Inferior parietal cortex (tissue), 1 donor: ENCODE measurements around the gene LMCD1.

Experiments used
- DNase-seq: peaks from one replicate; pipeline ENCODE4 v3.0.0-alpha.2; 2016; ENCODE audit errors: extremely low spot score

LMCD1 gene, protein sequence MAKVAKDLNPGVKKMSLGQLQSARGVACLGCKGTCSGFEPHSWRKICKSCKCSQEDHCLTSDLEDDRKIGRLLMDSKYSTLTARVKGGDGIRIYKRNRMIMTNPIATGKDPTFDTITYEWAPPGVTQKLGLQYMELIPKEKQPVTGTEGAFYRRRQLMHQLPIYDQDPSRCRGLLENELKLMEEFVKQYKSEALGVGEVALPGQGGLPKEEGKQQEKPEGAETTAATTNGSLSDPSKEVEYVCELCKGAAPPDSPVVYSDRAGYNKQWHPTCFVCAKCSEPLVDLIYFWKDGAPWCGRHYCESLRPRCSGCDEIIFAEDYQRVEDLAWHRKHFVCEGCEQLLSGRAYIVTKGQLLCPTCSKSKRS

DNA sequence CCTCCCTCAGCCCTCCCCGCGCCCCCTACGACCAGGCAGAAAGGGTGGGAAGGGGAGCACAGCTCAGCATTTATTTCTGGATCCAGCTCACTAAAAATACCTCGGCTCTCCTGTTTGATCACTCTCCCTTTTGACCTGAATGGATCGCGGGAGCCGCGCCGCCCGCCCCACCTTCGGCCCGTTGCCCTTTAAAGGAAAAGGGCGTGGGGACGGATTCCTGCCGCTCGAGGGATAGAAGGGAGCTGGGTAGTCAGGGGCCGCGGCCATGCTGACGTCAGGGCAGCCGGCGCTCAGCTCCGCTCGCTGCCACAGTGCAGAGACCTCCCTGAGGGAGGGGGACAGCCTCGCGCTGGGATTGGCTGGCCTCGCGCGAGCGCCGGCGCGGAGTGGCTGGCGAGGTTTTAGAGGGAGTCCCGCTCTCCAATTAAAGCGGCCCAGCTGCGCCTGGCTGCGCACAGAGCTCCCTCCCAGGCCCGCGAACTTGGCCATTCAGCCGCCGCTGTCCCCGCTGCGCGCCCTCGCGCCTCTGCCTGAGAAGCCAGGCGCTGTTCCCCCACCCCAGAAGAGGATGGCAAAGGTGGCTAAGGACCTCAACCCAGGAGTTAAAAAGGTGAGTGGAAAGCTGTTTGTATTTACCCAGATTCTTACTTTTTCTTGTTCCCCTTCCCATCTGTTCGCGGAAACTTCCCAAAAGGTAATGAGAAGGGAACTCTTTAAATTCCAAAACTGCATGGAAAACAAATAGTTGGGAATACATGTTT, at the start of gene LMCD1:
LMCD1 (plus strand) TSS at position 453 of the 761 bp plus-strand sequence; CDS start at position 569, 116 bp downstream.
- DNase-seq = peak; percentile 95

DNA sequence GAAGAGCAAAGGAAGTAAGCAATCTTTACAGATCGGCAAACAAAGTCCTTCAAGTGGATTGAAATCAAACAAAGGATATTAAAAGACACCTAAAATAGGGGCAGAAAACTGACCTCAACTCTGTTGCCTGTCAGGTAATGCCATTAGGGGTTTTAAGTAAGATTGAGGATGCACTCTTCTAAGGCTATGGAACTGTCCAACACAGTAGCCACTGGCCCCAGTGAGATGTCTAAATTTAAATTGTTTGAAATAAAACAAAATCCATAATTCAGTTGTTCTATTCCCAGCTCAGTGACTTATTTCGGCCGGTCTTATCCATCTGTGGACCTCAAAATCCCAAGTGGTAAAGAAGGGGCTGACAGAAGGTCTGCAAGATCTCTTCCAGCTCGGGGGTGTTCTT, 49.5 kb upstream of the LMCD1 start:
- DNase-seq = no peak

DNA sequence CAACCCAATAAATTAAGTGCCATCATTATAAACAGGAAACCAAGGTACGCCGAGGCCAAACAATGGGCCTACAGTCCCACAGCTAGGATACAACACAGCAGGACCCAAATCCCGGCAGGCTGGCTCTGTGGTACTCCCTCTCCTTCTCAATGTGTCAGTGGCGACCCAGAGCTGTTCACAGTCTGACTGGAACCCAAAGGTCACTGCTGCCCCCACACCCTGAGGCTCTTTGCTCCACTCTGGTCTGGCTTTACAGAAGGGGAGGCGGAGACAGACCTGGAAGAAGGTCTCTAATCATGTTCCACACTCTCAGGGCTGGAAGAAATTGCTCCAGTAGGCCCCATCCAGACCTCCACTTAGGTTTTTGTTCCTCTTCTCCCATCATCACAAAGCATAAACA, 48.5 kb upstream of the LMCD1 start:
- no peak for DNase-seq

DNA sequence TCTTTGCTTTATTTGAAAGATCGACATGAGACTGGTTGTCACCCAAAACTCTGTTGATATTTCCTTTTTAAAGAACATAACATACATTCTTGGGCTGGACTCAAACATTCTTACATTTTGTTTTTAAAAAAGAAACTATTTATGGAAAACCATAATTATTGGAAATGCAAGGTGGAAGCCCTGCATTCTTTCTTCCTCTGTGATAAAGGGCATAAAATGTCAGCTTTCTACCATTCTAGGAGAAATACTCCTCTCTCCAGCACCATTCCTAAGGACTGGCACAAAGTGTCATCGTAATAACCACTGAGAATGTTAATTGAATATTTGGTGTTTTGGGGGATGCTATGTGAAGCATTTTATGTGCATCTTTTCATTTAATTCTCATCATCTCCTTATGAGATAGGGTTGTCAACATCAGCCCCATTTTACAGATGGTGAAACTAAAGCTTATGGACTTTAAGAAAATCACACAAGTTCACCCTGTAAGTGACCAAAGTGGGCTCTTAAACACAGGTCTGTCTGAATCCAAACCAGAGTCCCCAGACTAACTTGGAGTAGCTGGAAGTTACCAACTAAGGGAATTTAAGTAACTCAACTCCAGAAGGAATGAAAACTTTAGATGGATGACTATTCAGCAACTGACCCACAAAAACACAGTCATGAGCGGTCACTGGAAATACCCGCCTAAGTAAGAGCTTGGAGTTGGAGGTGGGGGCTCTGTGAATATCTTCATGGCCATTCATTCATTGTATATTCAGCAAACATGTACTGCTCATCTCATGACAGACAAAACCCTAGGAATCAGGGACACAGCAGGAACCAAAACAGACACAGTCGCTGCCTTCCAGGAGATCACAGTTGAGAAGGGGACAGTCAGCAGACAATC, 45.9 kb upstream of the LMCD1 start:
- DNase-seq = no peak

DNA sequence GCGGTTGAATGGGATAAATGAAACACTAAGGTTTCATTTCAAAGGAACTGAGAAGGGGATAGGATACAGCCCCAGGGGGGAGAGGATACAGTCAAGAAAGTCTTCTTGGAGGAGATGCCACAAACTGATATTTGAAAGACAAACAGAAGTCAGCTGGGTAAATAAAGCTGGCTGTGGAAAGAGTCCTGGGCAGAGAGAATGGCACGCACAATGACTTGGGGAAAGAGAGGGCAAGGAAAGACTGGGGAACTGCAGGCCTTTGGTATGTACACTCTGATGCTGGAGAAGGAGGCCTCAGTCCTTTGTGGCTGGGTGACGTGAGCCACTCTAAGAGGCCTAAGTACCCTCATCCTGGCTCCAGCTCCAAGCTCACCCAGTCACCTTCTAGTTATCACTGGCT, 45.2 kb upstream of the LMCD1 start:
- DNase-seq = no peak

DNA sequence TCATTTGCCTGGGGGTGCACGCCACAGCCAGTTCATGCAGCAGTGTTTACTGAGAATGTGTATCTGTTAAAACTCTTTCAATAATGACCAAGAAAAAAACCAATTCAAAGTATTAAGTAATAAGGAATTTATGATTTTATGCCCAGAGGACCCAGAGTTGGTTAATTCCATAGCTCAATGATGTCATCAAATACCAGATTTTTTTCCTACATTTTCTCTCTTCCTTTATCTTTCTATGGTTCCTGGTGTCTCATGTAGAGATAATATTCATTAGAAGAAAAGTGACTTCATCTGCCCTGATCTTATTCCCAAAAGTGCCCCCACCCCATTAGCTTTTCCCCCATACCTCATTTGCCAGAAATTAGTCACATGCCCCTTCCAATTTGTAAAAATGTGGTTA, 44.6 kb upstream of the LMCD1 start:
- no peak for DNase-seq

DNA sequence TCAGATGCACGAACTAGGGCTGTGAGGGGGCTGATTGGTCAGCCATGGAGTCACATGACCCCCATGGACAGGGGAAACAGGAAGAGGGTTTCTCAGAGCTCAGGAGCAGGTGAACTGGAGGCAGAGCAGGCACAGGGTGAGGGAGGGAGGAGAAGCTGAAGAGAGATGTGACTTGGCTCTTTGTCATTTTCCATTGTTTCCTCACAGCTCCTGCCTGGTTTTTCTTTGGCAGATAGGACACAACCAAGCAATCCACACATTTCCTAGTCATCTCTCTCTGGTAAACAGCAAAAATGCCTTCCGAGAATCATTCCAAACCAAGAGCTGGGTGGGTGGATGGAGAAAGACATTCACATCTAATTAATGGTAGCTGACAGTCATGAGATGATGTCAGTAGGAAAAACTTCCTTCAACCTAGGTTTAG, 43.4 kb upstream of the LMCD1 start:
- DNase-seq = no peak

DNA sequence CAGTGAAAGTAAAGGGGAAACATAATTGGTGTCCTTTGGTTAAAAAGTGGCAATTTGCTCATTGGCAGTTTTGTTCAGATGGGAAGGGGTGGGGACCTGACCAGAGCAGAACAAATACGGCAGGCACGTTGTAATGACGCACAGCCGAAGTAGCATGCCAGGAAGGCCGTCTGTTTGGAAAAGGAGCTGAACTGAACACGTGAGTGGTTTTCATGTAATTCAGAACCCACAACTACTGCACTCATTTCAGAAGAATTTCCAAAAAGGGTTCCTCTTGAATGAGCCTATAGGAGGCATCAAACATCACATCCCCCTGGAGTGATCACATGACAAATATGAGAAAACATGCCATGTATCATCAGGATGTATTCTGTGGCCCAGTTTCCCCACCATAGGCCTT, 42.9 kb upstream of the LMCD1 start:
- no peak for DNase-seq

DNA sequence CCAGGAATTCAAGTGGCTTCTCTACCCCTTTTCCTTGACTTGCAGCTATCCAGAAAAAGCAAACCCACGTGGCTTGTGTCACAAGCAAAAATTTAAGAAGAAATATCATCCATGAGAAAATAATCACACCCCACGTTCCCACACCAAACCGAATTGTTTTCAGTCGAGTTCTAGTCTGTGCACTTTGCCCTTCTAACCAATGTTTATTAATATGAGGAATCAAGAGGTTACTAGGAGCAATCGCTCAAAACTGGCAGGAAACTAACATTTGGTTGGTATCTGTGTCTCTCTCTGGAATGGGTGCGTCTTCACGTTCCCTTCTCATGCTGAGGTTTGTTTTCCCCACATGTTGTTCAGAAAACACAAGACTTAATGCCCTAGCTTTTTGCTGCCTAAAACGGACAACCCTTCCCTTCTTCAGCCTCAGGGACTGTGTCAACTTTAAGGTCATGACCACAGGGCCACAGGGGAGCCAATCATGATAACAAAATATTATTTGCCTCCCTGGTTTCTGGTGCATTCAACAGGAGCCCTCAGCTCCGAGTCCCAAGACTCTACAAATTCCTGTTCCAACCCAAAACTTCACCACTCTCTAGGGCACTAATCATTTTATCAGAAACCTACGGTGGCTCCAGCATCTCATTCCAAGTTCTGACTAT, 41.4 kb upstream of the LMCD1 start:
- no peak for DNase-seq

DNA sequence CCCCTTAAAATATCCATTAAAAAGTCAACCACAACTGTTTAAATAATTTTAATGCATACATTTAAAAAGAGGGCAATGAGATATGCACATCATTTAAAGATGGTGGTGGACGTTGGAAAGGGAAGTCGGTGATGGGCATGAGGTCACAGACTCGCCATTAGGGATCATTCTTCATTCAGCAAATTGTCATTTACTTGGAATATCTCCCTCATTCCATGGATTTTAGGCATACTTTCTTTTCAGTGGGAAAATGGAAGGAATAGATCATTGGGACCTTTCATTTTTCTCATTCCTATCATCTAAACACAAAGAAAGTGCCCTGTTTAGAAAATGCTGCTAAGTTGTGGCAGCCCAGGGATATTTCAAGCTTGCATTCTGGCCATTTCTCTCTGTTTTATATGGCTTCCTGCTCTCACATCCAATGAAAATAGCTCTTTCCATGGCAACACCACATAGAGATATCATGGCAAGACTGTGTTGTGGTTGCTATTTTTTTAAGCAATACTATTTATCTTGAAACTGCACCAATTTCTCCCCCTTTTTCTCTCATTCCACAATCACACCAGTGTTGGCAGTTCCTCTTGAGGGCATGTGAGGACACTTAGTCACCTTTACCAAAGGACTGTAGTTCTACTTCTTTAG, 40.7 kb upstream of the LMCD1 start:
- no peak for DNase-seq

DNA sequence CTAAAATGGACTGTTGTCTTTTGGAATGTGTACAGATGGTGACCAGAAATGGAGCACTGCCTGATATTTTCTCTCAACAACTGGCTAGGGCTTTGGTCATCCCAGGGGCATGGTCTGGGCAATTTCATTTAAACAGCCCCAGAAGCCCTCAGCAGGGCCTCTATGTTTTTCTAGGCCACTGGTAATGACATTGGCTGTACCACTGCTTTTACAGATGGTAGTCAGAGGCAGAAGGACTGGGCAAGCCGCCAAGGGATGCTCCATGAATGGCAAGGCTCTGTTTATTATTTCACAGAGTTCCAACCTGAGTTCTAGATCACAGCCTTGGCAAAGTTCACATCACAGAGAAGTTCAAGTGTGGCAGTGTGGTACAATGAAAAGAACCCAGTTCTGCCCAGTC, 37.0 kb upstream of the LMCD1 start:
- no peak for DNase-seq

DNA sequence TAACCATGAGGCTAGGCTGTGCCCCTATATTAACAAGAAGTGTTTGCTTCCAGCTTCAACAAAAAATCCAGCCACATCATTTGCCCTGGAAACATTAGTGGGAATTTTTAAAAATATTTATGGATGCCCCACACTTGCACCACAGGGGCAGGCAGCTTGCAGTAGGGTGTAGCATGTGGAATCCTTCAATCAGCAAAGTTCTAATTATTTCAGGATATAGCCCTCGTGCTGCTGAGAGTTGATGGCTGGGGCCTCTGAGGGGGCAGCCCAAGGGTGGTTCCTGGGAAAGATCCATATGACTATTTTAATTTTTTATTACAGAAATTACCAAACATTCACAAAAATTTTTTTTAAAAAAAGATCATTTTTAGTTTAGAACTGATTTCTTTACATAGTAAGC, 35.1 kb upstream of the LMCD1 start:
- DNase-seq = no peak

DNA sequence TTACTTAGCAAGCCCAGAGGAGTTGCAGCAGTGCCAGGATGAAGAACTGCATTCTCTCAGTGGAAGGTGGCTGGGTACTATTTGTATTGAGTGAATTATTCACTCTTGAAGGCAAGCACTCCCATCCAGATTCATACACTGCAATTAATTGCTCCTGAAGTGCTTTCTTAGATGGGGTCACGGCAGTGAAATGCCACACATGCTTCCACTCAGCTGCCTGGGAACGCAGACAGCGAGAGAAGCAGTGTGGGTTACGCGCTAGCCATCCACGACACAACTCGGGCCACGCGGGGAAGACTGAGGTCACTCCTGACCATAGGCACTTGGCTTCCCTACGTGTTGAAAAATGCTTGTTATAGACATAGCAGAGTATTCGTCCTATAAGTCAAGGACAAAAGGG, 30.8 kb upstream of the LMCD1 start:
- no peak for DNase-seq

DNA sequence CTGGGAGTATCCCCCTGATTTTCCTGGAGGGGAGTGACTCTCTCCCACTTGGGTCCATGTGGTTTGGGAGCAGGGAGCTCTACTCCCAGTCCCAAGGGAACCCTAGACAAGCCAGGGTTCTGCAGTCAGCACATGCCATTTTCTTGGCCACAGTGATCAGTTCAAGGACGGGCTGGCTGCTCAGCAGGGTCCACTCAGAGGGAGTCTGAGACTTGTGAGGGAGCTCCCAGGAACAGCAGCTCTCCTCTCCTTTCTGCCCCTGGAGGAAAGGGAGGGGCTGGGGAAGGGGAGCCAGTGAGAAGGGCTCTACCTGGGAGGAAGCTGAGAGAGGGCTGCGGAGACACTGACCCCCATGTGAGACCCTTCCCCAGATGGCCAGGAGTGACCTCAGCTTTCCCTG, 29.1 kb upstream of the LMCD1 start:
- DNase-seq = no peak

DNA sequence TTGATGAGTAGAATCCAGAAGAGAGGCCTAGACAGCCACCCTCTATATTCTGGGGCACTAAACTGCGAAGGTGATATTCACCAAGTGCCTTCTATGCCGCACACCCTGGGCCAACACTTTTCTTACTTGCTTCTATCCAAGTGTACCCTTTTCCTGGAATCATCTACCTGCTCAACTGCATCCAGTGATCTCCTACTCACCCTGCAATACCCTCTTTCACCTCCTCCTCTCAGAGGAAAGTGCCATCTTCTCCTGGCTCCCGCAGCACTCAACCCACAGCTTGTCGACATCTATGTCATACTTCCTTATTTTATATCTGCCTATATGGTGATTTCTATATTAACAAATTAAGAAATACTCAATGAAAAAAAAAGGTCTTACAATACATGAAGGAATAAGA, 28.6 kb upstream of the LMCD1 start:
- DNase-seq = no peak

DNA sequence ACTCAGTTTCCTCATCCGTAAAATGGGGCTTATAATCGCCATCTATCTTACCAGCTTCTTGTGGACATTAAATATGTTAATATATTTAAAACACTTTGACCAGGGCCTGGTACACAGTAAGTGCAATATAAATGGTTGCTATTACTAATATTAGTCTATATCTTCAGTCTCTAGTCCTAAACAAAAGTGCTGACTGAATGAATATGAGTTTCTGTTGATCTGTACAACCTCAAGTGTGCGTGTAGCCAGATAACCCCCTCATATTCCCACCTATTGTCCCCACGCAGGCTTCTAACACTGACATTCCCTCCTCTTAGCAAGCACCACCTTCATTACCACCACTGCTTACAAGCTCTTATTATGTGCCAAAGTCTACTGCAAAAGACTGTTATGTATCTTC, 27.6 kb upstream of the LMCD1 start:
- DNase-seq = no peak

DNA sequence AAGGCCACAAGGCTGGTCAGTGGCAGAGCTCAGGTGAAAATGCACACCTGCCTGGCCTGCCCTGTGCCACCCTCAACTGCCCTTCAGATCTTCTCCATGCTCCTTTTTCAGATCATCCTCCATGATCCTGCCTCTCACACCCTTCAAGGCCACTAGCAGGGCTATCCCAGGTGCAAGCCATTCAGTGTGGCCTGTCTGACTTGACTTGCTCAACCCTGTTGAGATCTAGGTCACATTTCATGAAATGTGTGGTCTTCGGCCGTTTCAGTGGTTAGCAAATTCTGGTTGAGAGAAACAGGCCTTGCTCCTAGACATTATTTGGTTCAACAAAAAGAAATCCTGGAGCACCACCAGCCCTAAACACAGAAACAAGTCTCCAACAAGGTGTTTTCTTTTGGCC, 26.6 kb upstream of the LMCD1 start:
- no peak for DNase-seq

DNA sequence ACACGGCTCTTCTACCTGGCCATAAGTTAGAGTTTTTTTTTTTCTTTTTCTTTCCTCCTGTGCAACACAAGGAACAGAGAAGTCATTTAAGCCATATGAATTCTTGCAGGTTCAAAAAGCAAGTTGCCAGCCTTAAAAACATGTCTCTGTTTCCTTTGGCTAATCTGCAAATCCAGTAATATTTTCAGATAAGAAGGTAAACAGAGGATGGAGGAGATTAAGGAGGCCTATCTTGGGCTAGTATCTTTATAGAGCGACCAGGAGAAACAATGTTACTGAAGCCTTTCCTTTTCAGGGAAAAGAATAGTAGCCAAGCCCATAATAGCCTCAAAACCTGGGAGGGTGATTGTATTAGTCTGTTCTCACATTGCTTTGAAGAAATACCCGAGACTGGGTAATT, 20.9 kb upstream of the LMCD1 start:
- DNase-seq = no peak

DNA sequence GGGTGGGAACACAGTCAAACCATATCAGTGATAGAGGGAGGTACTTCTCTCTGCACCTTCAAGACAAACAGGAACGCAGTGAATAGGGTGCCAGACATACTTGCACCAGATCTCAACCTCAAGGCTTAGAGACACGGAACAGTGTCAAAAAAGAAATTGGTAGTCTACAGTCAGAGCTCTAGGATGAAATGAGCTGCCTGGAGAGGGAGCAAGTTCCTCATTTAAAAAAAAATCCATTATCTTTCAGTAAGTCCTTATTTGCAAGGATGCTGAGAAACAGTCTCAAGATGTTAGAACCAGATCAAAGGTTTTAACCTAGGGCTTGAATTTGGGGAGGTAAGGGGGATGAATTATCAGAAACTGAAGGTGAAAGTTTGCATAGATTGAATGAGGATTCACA, 20.2 kb upstream of the LMCD1 start:
- DNase-seq = no peak

DNA sequence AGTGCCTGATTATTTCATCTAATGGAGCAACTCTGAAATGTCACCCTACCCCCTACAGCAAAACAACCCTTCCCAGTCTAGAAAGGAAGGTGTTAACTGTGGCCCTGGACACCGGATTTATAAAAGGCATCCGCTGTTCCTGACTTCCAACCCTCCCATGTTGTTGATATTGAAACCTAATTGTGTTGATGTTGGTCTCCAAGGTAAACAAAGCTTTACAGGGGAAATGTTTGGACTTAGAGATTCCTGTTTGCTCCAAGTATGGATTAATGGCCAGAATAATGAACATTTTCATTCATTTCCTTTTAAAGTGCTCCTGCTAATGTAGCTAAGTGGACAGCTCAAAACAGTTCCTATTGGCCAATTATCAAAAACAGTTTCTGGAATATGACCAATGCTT, 19.4 kb upstream of the LMCD1 start:
- no peak for DNase-seq

DNA sequence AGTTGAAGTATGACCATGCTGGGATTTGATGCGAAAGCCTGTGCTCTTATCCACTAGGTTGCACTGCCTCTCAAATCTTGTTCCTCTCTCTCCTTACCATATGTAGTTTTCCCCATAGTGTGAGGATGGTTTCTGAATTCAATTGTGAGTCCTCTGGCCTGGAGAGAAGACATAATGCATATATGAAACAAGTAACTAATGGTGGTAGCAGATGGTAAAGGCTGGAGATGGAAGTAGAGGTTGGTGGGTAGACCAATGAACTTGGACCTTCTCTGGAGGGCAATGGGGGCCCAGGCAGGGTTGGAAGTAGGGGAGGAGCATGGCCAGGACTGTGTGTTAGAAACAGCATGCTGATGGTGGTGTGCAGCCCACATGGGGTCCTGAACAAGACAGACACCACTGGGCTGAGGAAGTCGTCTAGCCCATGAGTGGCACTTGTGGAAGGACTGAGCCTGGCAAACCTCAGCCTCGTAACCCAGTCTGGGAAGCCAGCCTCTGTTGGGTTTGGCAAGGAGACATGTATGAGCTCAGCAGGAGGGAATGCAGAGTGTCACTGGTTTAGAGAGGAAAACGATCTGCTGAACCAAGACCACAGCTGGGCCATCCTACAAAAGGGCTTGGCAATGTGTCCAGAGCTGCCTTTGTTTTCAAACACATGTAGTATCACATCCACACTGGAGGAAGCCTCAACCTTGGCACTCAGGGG, 18.5 kb upstream of the LMCD1 start:
- DNase-seq = peak; percentile 49
